ENCODE data around the gene PIP5K1B.

PIP5K1B gene

DNA sequence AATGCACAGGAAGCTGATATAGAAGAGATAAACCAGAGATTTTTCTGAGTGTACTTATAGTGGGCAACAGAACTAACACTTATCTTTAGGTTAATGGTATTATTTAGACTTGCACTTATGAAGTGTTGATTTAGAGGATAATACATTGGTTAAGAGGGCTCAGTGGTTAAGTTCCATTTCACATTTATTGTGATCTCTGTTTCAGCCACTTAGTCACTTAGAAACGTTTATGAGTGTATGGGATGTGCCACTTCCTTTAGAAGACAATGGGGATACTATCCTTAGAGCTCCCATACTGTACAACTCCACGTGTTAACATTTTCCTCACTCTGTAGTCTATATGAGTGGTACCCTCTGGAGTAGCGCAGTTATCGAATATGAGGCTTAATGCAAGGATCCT, 57.5 kb downstream of the PIP5K1B start:
- H3K4me3 ChIP-seq (ENCODE audit: low read depth, low read length) = no peak overlapping the region
- H3K27ac ChIP-seq = no peak overlapping the region
- TF ChIP-seq, protein P1, sequence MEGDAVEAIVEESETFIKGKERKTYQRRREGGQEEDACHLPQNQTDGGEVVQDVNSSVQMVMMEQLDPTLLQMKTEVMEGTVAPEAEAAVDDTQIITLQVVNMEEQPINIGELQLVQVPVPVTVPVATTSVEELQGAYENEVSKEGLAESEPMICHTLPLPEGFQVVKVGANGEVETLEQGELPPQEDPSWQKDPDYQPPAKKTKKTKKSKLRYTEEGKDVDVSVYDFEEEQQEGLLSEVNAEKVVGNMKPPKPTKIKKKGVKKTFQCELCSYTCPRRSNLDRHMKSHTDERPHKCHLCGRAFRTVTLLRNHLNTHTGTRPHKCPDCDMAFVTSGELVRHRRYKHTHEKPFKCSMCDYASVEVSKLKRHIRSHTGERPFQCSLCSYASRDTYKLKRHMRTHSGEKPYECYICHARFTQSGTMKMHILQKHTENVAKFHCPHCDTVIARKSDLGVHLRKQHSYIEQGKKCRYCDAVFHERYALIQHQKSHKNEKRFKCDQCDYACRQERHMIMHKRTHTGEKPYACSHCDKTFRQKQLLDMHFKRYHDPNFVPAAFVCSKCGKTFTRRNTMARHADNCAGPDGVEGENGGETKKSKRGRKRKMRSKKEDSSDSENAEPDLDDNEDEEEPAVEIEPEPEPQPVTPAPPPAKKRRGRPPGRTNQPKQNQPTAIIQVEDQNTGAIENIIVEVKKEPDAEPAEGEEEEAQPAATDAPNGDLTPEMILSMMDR (IDR thresholded peaks at IDR 0.05; ENCODE audit: low read depth, low read length, missing control alignments) = no peak
- H3K27me3 ChIP-seq (replicated peaks) = no peaks in the 10 kb centered on the region
- no peaks in the 10 kb centered on the region for H3K36me3 ChIP-seq (replicated peaks)
- in situ Hi-C loops (cut with HindIII; ENCODE audit: low pct_ligation_motif_present, low sequenced_read_pairs) = no loop called here
- DNase-seq = no peak

DNA sequence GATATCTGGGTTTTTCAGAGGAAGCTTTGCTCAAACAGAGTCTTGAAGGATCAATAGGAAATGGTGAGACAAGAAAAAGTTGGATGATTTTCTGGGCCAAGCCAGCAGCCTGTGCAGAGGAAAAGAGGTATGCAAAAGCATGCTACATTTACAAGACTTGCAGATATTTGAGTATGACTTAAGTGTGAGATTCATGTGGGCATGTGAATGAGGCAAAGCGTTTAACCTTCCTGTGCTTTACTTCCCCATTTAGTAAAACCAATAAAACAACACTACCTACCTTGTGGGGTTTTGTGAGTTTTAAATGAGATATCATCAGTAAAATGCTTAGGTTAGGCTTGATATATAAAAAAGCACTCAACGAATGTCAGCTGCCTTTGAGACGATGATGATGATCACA, 58.1 kb downstream of the PIP5K1B start:
- TF ChIP-seq, protein P1 (IDR thresholded peaks at IDR 0.05; ENCODE audit: low read depth, low read length, missing control alignments) = no peak
- DNase-seq = no peak
- no peaks in the 10 kb centered on the region for H3K36me3 ChIP-seq (replicated peaks)
- H3K27ac ChIP-seq = no peak overlapping the region
- in situ Hi-C loops (cut with HindIII; ENCODE audit: low pct_ligation_motif_present, low sequenced_read_pairs) = no loop called here
- H3K4me3 ChIP-seq (ENCODE audit: low read depth, low read length) = no peak overlapping the region
- no peaks in the 10 kb centered on the region for H3K27me3 ChIP-seq (replicated peaks)

DNA sequence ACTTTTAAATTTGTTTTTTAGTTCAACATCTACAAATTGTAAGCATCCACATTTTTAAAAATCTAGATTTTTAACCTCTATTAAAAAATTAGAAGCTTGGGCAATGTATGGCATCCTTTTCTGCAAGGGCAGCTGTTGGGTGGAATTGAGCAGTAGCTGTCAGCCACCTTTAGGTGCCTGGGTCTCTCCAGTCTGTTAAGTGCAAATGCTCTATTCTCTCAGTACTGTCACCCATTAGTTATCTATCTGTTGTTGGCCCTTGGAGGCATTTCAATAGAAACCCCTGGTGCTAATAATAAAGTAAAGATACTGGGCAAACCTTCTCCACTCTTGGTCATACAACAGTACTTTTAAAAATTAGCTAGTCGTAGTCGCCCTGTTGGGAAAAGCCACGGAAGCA, 63.6 kb downstream of the PIP5K1B start:
- TF ChIP-seq, protein P1 (IDR thresholded peaks at IDR 0.05; ENCODE audit: low read depth, low read length, missing control alignments) = no peak
- Histone ChIP-seq H3K36me3 (replicated peaks) (no peaks in the 10 kb centered on the region), H3K27me3 (replicated peaks) (no peaks in the 10 kb centered on the region), H3K4me3 (ENCODE audit: low read depth, low read length) (no peak overlapping the region), H3K27ac (no peak overlapping the region)
- no peak for DNase-seq
- in situ Hi-C loops (cut with HindIII; ENCODE audit: low pct_ligation_motif_present, low sequenced_read_pairs) = no loop called here

GRCh38 chr9:68769852-68770251, 64.8 kb downstream of the PIP5K1B start:
- no peak for DNase-seq
- no peak overlapping the region for H3K27ac ChIP-seq
- no peaks in the 10 kb centered on the region for H3K27me3 ChIP-seq (replicated peaks)
- in situ Hi-C loops (cut with HindIII; ENCODE audit: low pct_ligation_motif_present, low sequenced_read_pairs) = no loop called here
- H3K36me3 ChIP-seq (replicated peaks) = no peaks in the 10 kb centered on the region
- no peak overlapping the region for H3K4me3 ChIP-seq (ENCODE audit: low read depth, low read length)
- TF ChIP-seq, protein P1 (IDR thresholded peaks at IDR 0.05; ENCODE audit: low read depth, low read length, missing control alignments) = no peak

DNA sequence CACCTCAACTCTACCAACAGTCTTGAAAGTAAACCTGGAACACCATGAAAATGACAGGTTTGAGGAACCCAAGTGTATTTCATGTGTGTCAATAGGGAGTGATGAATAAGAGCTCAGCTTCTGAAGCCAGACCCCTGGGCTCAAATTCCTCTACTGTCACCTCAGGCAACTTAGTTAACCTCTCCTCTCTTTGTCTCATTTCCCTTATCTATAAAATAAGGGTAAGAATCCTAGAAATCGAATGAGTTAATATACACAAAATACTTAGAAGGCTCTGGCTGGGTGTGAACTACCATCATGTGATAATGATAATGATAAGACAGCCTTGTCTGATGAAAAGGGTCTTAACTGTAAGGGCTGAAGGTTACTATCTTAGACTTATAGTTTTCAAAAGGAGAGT, 66.3 kb downstream of the PIP5K1B start:
- no peaks in the 10 kb centered on the region for H3K27me3 ChIP-seq (replicated peaks)
- H3K27ac ChIP-seq = no peak overlapping the region
- TF ChIP-seq, protein P1 (IDR thresholded peaks at IDR 0.05; ENCODE audit: low read depth, low read length, missing control alignments) = no peak
- no peak overlapping the region for H3K4me3 ChIP-seq (ENCODE audit: low read depth, low read length)
- no peak for DNase-seq
- no peaks in the 10 kb centered on the region for H3K36me3 ChIP-seq (replicated peaks)
- in situ Hi-C loops (cut with HindIII; ENCODE audit: low pct_ligation_motif_present, low sequenced_read_pairs) = no loop called here

DNA sequence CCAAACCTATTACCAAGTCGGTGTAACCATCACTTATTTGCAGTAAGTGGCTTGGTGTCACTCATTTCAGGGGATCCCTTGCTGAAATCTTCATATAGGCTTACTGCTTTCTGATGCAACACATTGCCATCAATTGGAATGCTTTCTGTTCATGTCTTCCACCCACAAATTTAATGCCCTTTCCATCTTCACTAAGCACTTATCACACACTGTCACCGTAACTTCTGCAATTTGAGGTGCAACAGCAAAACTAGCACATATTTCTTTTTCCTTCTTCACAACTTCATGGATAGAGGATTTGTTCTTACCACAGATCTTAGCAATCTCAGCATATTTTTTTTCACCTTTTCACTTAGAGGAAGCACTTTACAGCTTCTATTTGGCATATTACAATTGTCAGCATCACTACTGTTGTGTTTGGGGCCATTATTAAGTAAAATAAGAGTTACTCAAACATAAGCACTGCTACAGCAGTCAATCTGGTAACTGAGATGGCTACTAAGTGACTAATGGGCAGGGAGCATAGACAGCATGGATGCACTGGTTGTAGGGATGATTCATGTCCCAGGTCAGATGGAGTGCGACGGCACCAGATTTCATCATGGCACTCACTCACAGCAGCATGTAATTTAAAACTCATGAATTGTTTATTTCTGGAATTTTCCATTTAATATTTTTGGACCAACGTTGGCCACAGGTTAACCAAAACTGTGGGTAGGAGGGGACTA, 70.1 kb downstream of the PIP5K1B start:
- no peak overlapping the region for H3K27ac ChIP-seq
- H3K36me3 ChIP-seq (replicated peaks) = no peaks in the 10 kb centered on the region
- in situ Hi-C loops (cut with HindIII; ENCODE audit: low pct_ligation_motif_present, low sequenced_read_pairs) = no loop called here
- H3K27me3 ChIP-seq (replicated peaks) = no peaks in the 10 kb centered on the region
- TF ChIP-seq, protein P1 (IDR thresholded peaks at IDR 0.05; ENCODE audit: low read depth, low read length, missing control alignments) = no peak
- peak; percentile 65 for DNase-seq
- no peak overlapping the region for H3K4me3 ChIP-seq (ENCODE audit: low read depth, low read length)
